GM23338 (cell line): ENCODE measurements around the gene GTPBP4.

Experiments
- CTCF ChIP-seq, 2 experiments: fragments of 200-600 bp in 1 of 2; sonication (generic) in 1 of 2; conservative IDR thresholded peaks; 2 replicates each; pipeline versions ENCODE4 v1.5.1 to v1.6.1; 2016 to 2017; ENCODE audit warnings: antibody characterized with exemption in 2 of 2, low read depth in 2 of 2, mild to moderate bottlenecking in 2 of 2, moderate library complexity in 1 of 2
- EZH2phosphoT487 ChIP-seq: fragments of 200-600 bp; sonication (generic); IDR thresholded peaks from one replicate; pipeline ENCODE4 v1.8.1; 2018; ENCODE audit warnings: antibody characterized with exemption; ENCODE audit not compliant: unreplicated experiment
- JUNB ChIP-seq: IDR thresholded peaks from one replicate; pipeline ENCODE4 v1.6.1; 2016; ENCODE audit warnings: antibody characterized with exemption; ENCODE audit not compliant: unreplicated experiment
- POLR2AphosphoS5 ChIP-seq: IDR thresholded peaks from 2 replicates; pipeline ENCODE4 v1.6.1; 2016; ENCODE audit warnings: antibody characterized with exemption, low read depth
- REST ChIP-seq: IDR thresholded peaks from one replicate; pipeline ENCODE4 v1.6.1; 2018; ENCODE audit warnings: antibody characterized with exemption; ENCODE audit not compliant: unreplicated experiment

GRCh38 chr10:983971-984655 lies 4.1 kb upstream of the GTPBP4 start:
- TF ChIP-seq CTCF (conservative IDR thresholded peaks at IDR 0.05; ENCODE audit: low read depth in 2 of 2) (no peak), REST (no peak), EZH2phosphoT487 (no peak), POLR2AphosphoS5 (no peak), JUNB (no peak)
